ENCODE results near the gene ZACN.
"Not testable (repeated sequence)": the region's sequence is repeated elsewhere in the genome, so short reads cannot be mapped to it uniquely, and the experiment has no call there.

The ZACN gene

GRCh38 chr17:76038050-76038449 is 40.9 kb upstream of the ZACN start:
- no peak overlapping the region for H3K4me3 ChIP-seq (ENCODE audit: insufficient read depth, low read length, poor library complexity, severe bottlenecking)
- no peak overlapping the region for H3K27ac ChIP-seq (ENCODE audit: low read depth, low read length)
- no peaks in the 10 kb centered on the region for H3F3A ChIP-seq (ENCODE audit: insufficient read depth)
- H3K9ac ChIP-seq (ENCODE audit: low read length): no peak overlapping the region
- no peak for TF ChIP-seq EZH2phosphoT487 (conservative IDR thresholded peaks at IDR 0.05; ENCODE audit: low read length)
- no peak for TF ChIP-seq CTCF (IDR thresholded peaks at IDR 0.05; ENCODE audit: insufficient read depth, low read length, poor library complexity, severe bottlenecking)
- no peaks in the 10 kb centered on the region for H4K20me1 ChIP-seq (ENCODE audit: low read depth, low read length)
- no peak overlapping the region for H2AFZ ChIP-seq (ENCODE audit: low read depth, low read length, severe bottlenecking)
- H3K79me2 ChIP-seq (ENCODE audit: insufficient read depth, low read length): no peaks in the 10 kb centered on the region
- H3K27me3 ChIP-seq (ENCODE audit: low read length): no peaks in the 10 kb centered on the region
- no peaks in the 10 kb centered on the region for H3K9me3 ChIP-seq (ENCODE audit: insufficient read depth, low read length)
- no peaks in the 10 kb centered on the region for H3K9me2 ChIP-seq (replicated peaks; ENCODE audit: insufficient read depth, low read length)
- H3K36me3 ChIP-seq (ENCODE audit: low read length): peaks cover 4% of the 10 kb centered on the region; the same call in 1 of the 2 replicates
- no peak overlapping the region for H3K4me2 ChIP-seq (ENCODE audit: low read depth, low read length, poor library complexity, severe bottlenecking)

- H3K9me2 ChIP-seq (replicated peaks; ENCODE audit: insufficient read depth, low read length): no peaks in the 10 kb centered on the region
- no peak overlapping the region for H2AFZ ChIP-seq (ENCODE audit: low read depth, low read length, severe bottlenecking)
- H3K27ac ChIP-seq (ENCODE audit: low read depth, low read length): no peak overlapping the region
- peaks cover 4% of the 10 kb centered on the region; the same call in 1 of the 2 replicates for H3K36me3 ChIP-seq (ENCODE audit: low read length)
- H3K4me3 ChIP-seq (ENCODE audit: insufficient read depth, low read length, poor library complexity, severe bottlenecking): no peak overlapping the region
- H3F3A ChIP-seq (ENCODE audit: insufficient read depth): no peaks in the 10 kb centered on the region
- no peaks in the 10 kb centered on the region for H3K9me3 ChIP-seq (ENCODE audit: insufficient read depth, low read length)
- H3K9ac ChIP-seq (ENCODE audit: low read length): no peak overlapping the region
- no peak for TF ChIP-seq EZH2phosphoT487 (conservative IDR thresholded peaks at IDR 0.05; ENCODE audit: low read length)
- no peak for TF ChIP-seq CTCF (IDR thresholded peaks at IDR 0.05; ENCODE audit: insufficient read depth, low read length, poor library complexity, severe bottlenecking)
- no peak overlapping the region for H3K4me2 ChIP-seq (ENCODE audit: low read depth, low read length, poor library complexity, severe bottlenecking)
- no peaks in the 10 kb centered on the region for H4K20me1 ChIP-seq (ENCODE audit: low read depth, low read length)
- no peaks in the 10 kb centered on the region for H3K27me3 ChIP-seq (ENCODE audit: low read length)
- H3K79me2 ChIP-seq (ENCODE audit: insufficient read depth, low read length): no peaks in the 10 kb centered on the region
These were observed 39.9 kb upstream of the ZACN start for GRCh38 chr17:76039121-76039520.

- Histone ChIP-seq H3K79me2 (ENCODE audit: insufficient read depth, low read length) (no peaks in the 10 kb centered on the region), H3K4me2 (ENCODE audit: low read depth, low read length, poor library complexity, severe bottlenecking) (no peak overlapping the region), H3K27ac (ENCODE audit: low read depth, low read length) (no peak overlapping the region), H3K4me3 (ENCODE audit: insufficient read depth, low read length, poor library complexity, severe bottlenecking) (no peak overlapping the region), H2AFZ (ENCODE audit: low read depth, low read length, severe bottlenecking) (no peak overlapping the region), H3K27me3 (ENCODE audit: low read length) (no peaks in the 10 kb centered on the region), H3F3A (ENCODE audit: insufficient read depth) (no peaks in the 10 kb centered on the region), H3K9me2 (replicated peaks; ENCODE audit: insufficient read depth, low read length) (no peaks in the 10 kb centered on the region), H3K9ac (ENCODE audit: low read length) (no peak overlapping the region), H3K9me3 (ENCODE audit: insufficient read depth, low read length) (no peaks in the 10 kb centered on the region), H4K20me1 (ENCODE audit: low read depth, low read length) (no peaks in the 10 kb centered on the region), H3K36me3 (ENCODE audit: low read length) (peaks cover 8% of the 10 kb centered on the region; the same call in 1 of the 2 replicates)
- no peak for TF ChIP-seq EZH2phosphoT487 (conservative IDR thresholded peaks at IDR 0.05; ENCODE audit: low read length)
- TF ChIP-seq CTCF (IDR thresholded peaks at IDR 0.05; ENCODE audit: insufficient read depth, low read length, poor library complexity, severe bottlenecking): no peak
These were observed 38.6 kb upstream of the ZACN start for GRCh38 chr17:76040376-76040775.

GRCh38 chr17:76042868-76043267 is 36.1 kb upstream of the ZACN start:
- not testable (repeated sequence) for H3K27me3 ChIP-seq (ENCODE audit: low read length); H3K9me3 ChIP-seq (ENCODE audit: insufficient read depth, low read length); H3F3A ChIP-seq (ENCODE audit: insufficient read depth); H3K4me3 ChIP-seq (ENCODE audit: insufficient read depth, low read length, poor library complexity, severe bottlenecking); H3K79me2 ChIP-seq (ENCODE audit: insufficient read depth, low read length); H4K20me1 ChIP-seq (ENCODE audit: low read depth, low read length); H3K27ac ChIP-seq (ENCODE audit: low read depth, low read length); H3K9ac ChIP-seq (ENCODE audit: low read length); H3K9me2 ChIP-seq (replicated peaks; ENCODE audit: insufficient read depth, low read length); H2AFZ ChIP-seq (ENCODE audit: low read depth, low read length, severe bottlenecking); H3K4me2 ChIP-seq (ENCODE audit: low read depth, low read length, poor library complexity, severe bottlenecking)
- H3K36me3 ChIP-seq (ENCODE audit: low read length): peaks cover 15% of the 10 kb centered on the region; the same call in 1 of the 2 replicates

GRCh38 chr17:76044475-76045007 is 34.4 kb upstream of the ZACN start:
- H3K27ac ChIP-seq (ENCODE audit: low read depth, low read length); H3K4me3 ChIP-seq (ENCODE audit: insufficient read depth, low read length, poor library complexity, severe bottlenecking); H3F3A ChIP-seq (ENCODE audit: insufficient read depth); H3K27me3 ChIP-seq (ENCODE audit: low read length); H4K20me1 ChIP-seq (ENCODE audit: low read depth, low read length); H3K9me2 ChIP-seq (replicated peaks; ENCODE audit: insufficient read depth, low read length); H2AFZ ChIP-seq (ENCODE audit: low read depth, low read length, severe bottlenecking); H3K79me2 ChIP-seq (ENCODE audit: insufficient read depth, low read length); H3K9ac ChIP-seq (ENCODE audit: low read length); H3K4me2 ChIP-seq (ENCODE audit: low read depth, low read length, poor library complexity, severe bottlenecking); H3K9me3 ChIP-seq (ENCODE audit: insufficient read depth, low read length): not testable (repeated sequence)
- H3K36me3 ChIP-seq (ENCODE audit: low read length): peaks cover 17% of the 10 kb centered on the region; the same call in 1 of the 2 replicates
